ENCODE data around the gene KCNJ10.
A peak's percentile ranks its signal among the peaks of the same experiment; 100 is the strongest.
"Not testable (repeated sequence)": the region's sequence is repeated elsewhere in the genome, so short reads cannot be mapped to it uniquely, and the experiment has no call there.

KCNJ10 gene

DNA sequence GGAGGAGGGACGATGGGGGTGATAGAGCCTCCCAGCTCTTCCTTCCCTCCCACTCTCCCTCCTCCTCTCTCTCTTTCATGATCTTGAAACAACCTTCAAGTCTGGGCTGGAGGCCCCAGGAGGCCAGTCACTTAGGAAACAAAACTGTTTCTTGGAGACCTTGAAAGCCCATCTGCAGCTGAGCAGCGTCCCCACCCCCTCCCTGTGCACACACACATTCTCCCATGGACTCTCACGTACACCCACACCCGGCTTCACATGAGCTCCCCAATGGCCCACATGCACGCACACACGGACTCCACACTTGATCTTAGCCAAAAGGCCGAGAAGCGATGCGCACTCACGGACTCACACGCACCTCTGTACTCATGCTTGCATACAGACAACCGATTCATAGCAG lies 42.4 kb upstream of the KCNJ10 start:
- no peaks in the 10 kb centered on the region for H3K36me3 ChIP-seq
- no peak for TF ChIP-seq Cebpa-rat (IDR thresholded peaks at IDR 0.05)
- peak overlapping the region in 5 of 11 experiments; percentile 20 to 63 (median 48); a peak in 5 of 22 replicates for H3K27ac ChIP-seq
- no peaks in the 10 kb centered on the region for H4K20me1 ChIP-seq
- peak overlapping the region in 3 of 11 experiments; percentile 21 to 29 (median 21); a peak in 3 of 22 replicates for H3K9ac ChIP-seq
- no peak overlapping the region for H3K4me3 ChIP-seq
- H3K27me3 ChIP-seq = no peaks in the 10 kb centered on the region
- H3K9me3 ChIP-seq (replicated peaks in 1 of 11) = no peaks in the 10 kb centered on the region
- peaks cover 0 to 70% (median 40%) of the 10 kb centered on the region in 10 experiments; a peak in 16 of 20 replicates for H3K4me1 ChIP-seq
- peak overlapping the region in 10 of 11 experiments; percentile 22 to 78 (median 70); a peak in 20 of 22 replicates for H3K4me2 ChIP-seq

DNA sequence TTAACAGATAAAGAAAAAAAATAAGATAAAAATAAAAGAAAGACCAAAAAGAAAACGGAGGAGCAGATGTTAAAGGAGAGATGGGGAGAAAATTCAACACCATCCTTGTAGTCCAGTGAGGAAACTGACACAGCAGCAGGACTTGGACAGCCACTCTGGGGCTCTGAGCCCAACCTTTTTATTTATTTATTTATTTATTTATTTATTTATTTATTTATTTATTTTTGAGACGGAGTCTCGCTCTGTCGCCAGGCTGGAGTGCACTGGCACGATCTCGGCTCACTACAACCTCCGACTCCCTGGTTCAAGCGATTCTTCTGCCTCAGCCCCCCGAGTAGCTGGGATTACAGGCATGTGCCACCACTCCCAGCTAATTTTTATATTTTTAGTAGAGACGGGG lies 41.5 kb upstream of the KCNJ10 start:
- Histone ChIP-seq H3K9ac (0 out of 22 replicates have a peak overlapping the region, but pooled peaks of 1 of the 11 experiments have one; percentile 29), H3K4me2 (peak overlapping the region in 5 of 11 experiments; percentile 67 to 78 (median 70); a peak in 8 of 22 replicates), H3K27ac (peak overlapping the region in 1 of 11 experiments; percentile 49; a peak in 3 of 22 replicates), H3K4me1 (peaks cover 0 to 74% (median 43%) of the 10 kb centered on the region in 10 experiments; a peak in 16 of 20 replicates)
- H3K36me3 ChIP-seq; H3K4me3 ChIP-seq; H3K27me3 ChIP-seq; H3K9me3 ChIP-seq (replicated peaks in 1 of 11); H4K20me1 ChIP-seq: not testable (repeated sequence)

DNA sequence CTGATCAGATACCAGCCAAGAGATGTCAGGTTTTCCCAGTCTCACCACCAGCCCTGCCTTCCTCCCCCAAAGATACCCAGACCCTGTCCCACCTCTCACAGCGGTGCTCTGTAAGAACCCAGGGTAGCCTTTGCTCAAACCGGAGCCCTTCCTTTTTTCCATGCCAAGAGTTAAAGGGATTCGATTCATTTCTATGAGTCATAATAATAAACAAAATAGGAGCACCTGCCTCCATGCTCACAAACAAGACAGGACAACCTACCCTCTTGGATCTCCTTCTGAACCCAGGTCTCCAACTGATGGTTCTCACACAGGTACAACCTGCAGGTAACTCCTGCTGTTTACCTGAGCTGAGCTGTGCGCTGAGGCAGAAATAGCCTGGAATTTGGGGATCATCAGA lies 39.7 kb upstream of the KCNJ10 start:
- Histone ChIP-seq H4K20me1 (no peaks in the 10 kb centered on the region), H3K4me2 (no peak overlapping the region), H3K36me3 (no peaks in the 10 kb centered on the region), H3K27me3 (no peaks in the 10 kb centered on the region), H3K4me1 (peaks cover 9 to 73% (median 41%) of the 10 kb centered on the region in 10 experiments), H3K27ac (no peak overlapping the region), H3K9ac (no peak overlapping the region), H3K4me3 (no peak overlapping the region), H3K9me3 (replicated peaks in 1 of 11) (no peaks in the 10 kb centered on the region)
- no peak for TF ChIP-seq Cebpa-rat (IDR thresholded peaks at IDR 0.05)

DNA sequence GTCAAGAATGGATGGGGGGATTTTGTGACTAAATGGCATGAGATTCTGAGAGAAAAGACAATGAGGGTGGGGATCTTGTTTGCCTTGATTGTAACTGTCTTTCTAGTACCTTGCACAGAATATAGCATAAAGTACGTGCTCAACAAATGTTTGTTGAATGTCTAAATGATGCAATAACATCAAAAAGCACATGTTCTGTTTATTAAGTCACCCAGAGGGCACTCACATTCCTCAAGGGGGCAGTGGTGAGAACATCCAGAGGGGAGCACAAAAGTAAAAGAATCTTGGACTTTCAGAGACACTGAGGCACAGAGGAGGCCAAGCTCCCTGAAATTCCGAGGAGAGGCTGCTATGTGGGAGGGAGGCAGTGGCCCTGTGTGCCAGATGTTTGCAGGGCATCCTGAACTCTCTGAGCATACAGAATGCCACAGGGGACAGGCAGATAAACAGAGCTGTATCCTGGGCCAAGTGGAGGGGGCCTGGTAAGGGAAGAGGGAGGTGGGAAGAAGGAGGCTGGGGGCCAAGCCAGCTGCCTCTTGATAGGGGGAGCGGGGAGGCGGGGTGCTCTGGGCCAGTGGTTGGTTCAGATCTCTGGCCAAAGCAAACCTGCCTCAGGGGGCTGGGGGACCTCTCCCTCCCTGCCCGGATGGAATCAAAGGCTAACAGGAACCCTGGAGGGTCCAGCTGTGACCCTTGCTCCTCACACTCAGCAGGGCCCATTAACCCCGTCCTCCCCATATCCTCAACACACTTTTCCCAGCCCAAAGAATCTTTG lies 39.1 kb upstream of the KCNJ10 start:
- TF ChIP-seq Cebpa-rat (IDR thresholded peaks at IDR 0.05) = peak in 3 of 11 experiments; percentile 22 to 70 (median 65); a peak in 5 of 22 replicates
- Histone ChIP-seq H3K36me3 (no peaks in the 10 kb centered on the region), H3K4me3 (no peak overlapping the region), H4K20me1 (no peaks in the 10 kb centered on the region), H3K27me3 (no peaks in the 10 kb centered on the region), H3K9ac (no peak overlapping the region), H3K9me3 (replicated peaks in 1 of 11) (no peaks in the 10 kb centered on the region), H3K4me1 (peaks cover 15 to 74% (median 47%) of the 10 kb centered on the region in 10 experiments), H3K27ac (peak overlapping the region in 5 of 11 experiments; percentile 9 to 54 (median 27); a peak in 5 of 22 replicates), H3K4me2 (no peak overlapping the region; a peak in 1 of 22 replicates)

DNA sequence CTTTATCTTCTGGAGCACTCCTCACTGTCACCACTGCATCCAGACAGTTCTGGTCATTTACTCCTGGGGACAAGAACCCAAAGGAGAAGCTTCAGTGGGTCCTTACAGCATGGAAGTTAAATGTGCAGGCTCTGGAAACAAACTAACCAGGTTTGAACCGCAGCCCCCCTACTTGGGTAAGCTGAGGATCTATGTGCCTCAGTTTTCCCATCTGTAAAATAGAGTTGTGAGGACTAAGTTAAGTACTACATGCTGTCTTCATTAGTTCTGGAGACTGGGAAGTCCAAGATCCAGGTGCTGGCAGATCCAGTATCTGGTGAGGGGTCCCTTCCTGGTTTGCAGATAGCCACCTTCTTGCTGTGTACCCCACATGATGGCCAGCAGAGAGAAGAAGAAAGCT lies 37.6 kb upstream of the KCNJ10 start:
- H4K20me1 ChIP-seq = no peaks in the 10 kb centered on the region
- no peak for TF ChIP-seq Cebpa-rat (IDR thresholded peaks at IDR 0.05)
- no peak overlapping the region for H3K9ac ChIP-seq
- H3K9me3 ChIP-seq (replicated peaks in 1 of 11) = no peaks in the 10 kb centered on the region
- H3K27me3 ChIP-seq = no peaks in the 10 kb centered on the region
- no peak overlapping the region for H3K27ac ChIP-seq
- H3K4me2 ChIP-seq = no peak overlapping the region
- no peak overlapping the region for H3K4me3 ChIP-seq
- H3K36me3 ChIP-seq = no peaks in the 10 kb centered on the region
- H3K4me1 ChIP-seq = peaks cover 31 to 74% (median 49%) of the 10 kb centered on the region in 10 experiments

DNA sequence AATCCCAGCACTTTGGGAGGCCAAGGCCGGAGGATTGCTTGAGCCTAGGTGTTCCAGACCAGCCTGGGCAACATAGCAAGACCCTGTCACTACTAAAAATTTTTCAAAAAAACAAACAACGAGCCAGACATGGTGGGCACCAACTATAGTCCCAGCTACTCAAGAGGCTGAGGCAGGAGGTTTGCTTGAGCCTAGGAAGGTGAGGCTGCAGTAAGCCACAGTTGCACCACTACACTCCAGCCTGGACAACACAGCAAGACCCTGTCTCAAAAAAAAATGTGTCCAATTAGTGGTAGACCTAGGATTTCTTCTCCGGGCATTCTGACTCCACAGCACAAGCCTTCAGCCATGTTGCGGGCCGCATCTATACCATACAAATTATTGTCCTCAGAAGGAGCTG lies 35.2 kb upstream of the KCNJ10 start:
- H4K20me1 ChIP-seq = no peaks in the 10 kb centered on the region
- peaks cover 43 to 62% (median 46%) of the 10 kb centered on the region in 10 experiments for H3K4me1 ChIP-seq
- no peak for TF ChIP-seq Cebpa-rat (IDR thresholded peaks at IDR 0.05)
- no peak overlapping the region for H3K27ac ChIP-seq
- H3K36me3 ChIP-seq = no peaks in the 10 kb centered on the region
- no peaks in the 10 kb centered on the region for H3K27me3 ChIP-seq
- no peak overlapping the region for H3K9ac ChIP-seq
- H3K9me3 ChIP-seq (replicated peaks in 1 of 11) = no peaks in the 10 kb centered on the region
- no peak overlapping the region for H3K4me3 ChIP-seq
- H3K4me2 ChIP-seq = peak overlapping the region in 7 of 11 experiments; percentile 38 to 73 (median 50); a peak in 9 of 22 replicates

DNA sequence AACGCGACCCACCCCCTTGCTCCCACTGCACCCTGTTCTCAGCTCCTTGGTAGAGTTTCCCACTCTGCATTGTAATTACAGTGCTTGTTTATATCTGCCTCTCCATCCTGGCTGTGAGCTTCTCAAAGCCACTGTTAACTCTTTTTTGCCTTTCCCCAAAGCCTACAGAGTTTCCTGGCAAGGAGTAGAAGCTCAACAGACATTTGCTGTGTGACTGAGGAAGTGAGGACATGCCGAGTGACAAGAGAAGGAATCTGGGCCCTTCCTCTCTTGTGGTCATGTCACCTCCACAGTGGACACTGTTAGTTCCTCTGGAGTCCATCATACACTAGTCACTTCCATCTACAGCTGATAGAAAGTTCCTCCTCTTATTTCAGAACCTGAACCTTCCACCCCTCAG lies 34.5 kb upstream of the KCNJ10 start:
- Histone ChIP-seq H3K27ac (peak overlapping the region in 2 of 11 experiments; percentile 5 to 12; a peak in 1 of 22 replicates), H3K4me2 (peak overlapping the region; percentile 24 to 73 (median 42)), H3K4me1 (peaks cover 46 to 63% (median 50%) of the 10 kb centered on the region in 10 experiments), H3K27me3 (no peaks in the 10 kb centered on the region), H3K9ac (no peak overlapping the region), H4K20me1 (no peaks in the 10 kb centered on the region), H3K36me3 (no peaks in the 10 kb centered on the region), H3K9me3 (replicated peaks in 1 of 11) (no peaks in the 10 kb centered on the region), H3K4me3 (no peak overlapping the region)
- no peak for TF ChIP-seq Cebpa-rat (IDR thresholded peaks at IDR 0.05)

DNA sequence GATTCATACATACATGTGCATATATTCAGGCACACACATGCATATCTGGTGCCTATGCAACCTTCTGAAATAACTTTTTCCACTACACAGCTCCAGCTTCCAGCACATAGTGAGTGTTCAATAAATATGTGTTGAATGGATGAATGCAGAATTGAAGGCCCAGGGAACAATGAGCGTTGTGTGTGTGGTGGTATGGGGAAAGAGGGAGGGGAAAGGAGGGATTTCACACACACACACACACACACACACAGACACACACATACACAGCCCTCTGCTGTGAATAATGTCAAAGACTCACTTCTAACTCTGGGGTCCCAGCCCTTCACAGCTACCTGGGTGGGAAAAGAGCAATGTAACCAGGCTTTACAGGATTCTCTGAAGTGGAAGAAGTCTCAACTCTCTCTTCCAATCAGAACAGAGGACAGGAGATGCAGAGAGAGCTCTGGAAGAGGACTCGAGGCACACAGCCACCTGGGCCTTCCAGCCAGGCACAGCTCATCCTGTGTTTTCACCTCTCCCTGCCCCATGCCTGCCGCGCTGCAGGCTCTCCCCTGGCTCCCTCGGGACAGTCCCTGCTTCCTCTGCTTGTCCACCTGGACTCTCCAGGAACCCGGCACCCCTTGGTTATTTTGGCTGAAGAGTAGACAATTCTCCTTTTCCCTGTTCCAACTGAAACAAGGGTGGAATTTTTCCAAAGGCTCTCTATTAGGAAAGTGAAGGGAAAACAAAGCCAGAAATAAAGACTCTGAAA lies 33.9 kb upstream of the KCNJ10 start:
- Histone ChIP-seq H3K4me3 (no peak overlapping the region), H3K9ac (0 out of 22 replicates have a peak overlapping the region, but pooled peaks of 1 of the 11 experiments have one; percentile 9), H3K27me3 (no peaks in the 10 kb centered on the region), H3K9me3 (replicated peaks in 1 of 11) (no peaks in the 10 kb centered on the region), H3K4me1 (peaks cover 51 to 62% (median 54%) of the 10 kb centered on the region in 10 experiments), H3K27ac (peak overlapping the region in 2 of 11 experiments; percentile 5 to 12; a peak in 1 of 22 replicates), H4K20me1 (no peaks in the 10 kb centered on the region), H3K4me2 (peak overlapping the region; percentile 24 to 73 (median 42)), H3K36me3 (no peaks in the 10 kb centered on the region)
- no peak for TF ChIP-seq Cebpa-rat (IDR thresholded peaks at IDR 0.05)
